Vagina (tissue), 2 donors: ENCODE results near the gene CHPF2.

Source experiments
- POLR2A ChIP-seq, 2 donors: fragments of 450-650 bp; IDR thresholded peaks; one replicate each; pipeline ENCODE4 v1.6.1; 2017; ENCODE audit warnings: antibody characterized with exemption in 2 of 2, mild to moderate bottlenecking in 2 of 2, moderate library complexity in 2 of 2
- POLR2AphosphoS5 ChIP-seq, 2 donors: sonication (generic); formaldehyde crosslinking; IDR thresholded peaks; one replicate each; pipeline ENCODE4 v1.9.0; 2017; ENCODE audit warnings: antibody characterized with exemption in 2 of 2, mild to moderate bottlenecking in 2 of 2, low read depth in 1 of 2; ENCODE audit not compliant: insufficient read depth in 1 of 2
- TF ChIP-seq, protein P1 (sequence below), 3 experiments: fragments of 450-650 bp in 2 of 3; fragments of 200-600 bp in 1 of 3; sonication (generic) in 1 of 3; IDR thresholded peaks; one replicate each; pipeline ENCODE4 v1.5.1; 2017 to 2019; ENCODE audit warnings: antibody characterized with exemption in 3 of 3, mild to moderate bottlenecking in 2 of 3, moderate library complexity in 2 of 3

- TF ChIP-seq, protein P1, sequence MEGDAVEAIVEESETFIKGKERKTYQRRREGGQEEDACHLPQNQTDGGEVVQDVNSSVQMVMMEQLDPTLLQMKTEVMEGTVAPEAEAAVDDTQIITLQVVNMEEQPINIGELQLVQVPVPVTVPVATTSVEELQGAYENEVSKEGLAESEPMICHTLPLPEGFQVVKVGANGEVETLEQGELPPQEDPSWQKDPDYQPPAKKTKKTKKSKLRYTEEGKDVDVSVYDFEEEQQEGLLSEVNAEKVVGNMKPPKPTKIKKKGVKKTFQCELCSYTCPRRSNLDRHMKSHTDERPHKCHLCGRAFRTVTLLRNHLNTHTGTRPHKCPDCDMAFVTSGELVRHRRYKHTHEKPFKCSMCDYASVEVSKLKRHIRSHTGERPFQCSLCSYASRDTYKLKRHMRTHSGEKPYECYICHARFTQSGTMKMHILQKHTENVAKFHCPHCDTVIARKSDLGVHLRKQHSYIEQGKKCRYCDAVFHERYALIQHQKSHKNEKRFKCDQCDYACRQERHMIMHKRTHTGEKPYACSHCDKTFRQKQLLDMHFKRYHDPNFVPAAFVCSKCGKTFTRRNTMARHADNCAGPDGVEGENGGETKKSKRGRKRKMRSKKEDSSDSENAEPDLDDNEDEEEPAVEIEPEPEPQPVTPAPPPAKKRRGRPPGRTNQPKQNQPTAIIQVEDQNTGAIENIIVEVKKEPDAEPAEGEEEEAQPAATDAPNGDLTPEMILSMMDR (IDR thresholded peaks at IDR 0.05), result no peak
- no peak for TF ChIP-seq POLR2AphosphoS5 (IDR thresholded peaks at IDR 0.05; ENCODE audit: insufficient read depth in 1 of 2, low read depth in 1 of 2)
- no peak for TF ChIP-seq POLR2A (IDR thresholded peaks at IDR 0.05)
These were observed 1.2 kb upstream of the CHPF2 start for GRCh38 chr7:151231080-151231479.
